Endothelial cell (in vitro differentiated cells): ENCODE results near the gene ABLIM2. TPM values are rescaled to one million over a fixed set of nuclear protein-coding genes. Genes with fewer than 3 reads are reported as not detected.

Experiments
- DNase-seq: peaks from one replicate; pipeline ENCODE4 v3.0.0; 2021; ENCODE audit warnings: low spot score
- H3K27ac Mint-ChIP-seq: one replicate; pipeline ENCODE4 v1.8.0; 2021; ENCODE audit warnings: mixed read lengths, inconsistent platforms; ENCODE audit not compliant: unreplicated experiment
- H3K27me3 Mint-ChIP-seq: one replicate; pipeline ENCODE4 v1.8.0; 2021; ENCODE audit warnings: mild to moderate bottlenecking, moderate library complexity, mixed read lengths, inconsistent platforms; ENCODE audit not compliant: unreplicated experiment
- H3K36me3 Mint-ChIP-seq: one replicate; pipeline ENCODE4 v1.8.0; 2021; ENCODE audit warnings: mild to moderate bottlenecking, low read depth, mixed read lengths, inconsistent platforms; ENCODE audit not compliant: unreplicated experiment
- H3K4me1 Mint-ChIP-seq: one replicate; pipeline ENCODE4 v1.8.0; 2021; ENCODE audit warnings: mild to moderate bottlenecking, mixed read lengths, inconsistent platforms; ENCODE audit not compliant: unreplicated experiment
- H3K4me3 Mint-ChIP-seq: one replicate; pipeline ENCODE4 v1.8.0; 2021; ENCODE audit warnings: mild to moderate bottlenecking, mixed read lengths, inconsistent platforms; ENCODE audit not compliant: unreplicated experiment
- H3K9me3 Mint-ChIP-seq: one replicate; pipeline ENCODE4 v1.8.0; 2021; ENCODE audit warnings: mixed read lengths, inconsistent platforms; ENCODE audit not compliant: unreplicated experiment
- CTCF ChIP-seq: fragments of 200-600 bp; sonication (generic); IDR thresholded peaks from one replicate; pipeline ENCODE4 v1.5.0; 2021; ENCODE audit warnings: antibody characterized with exemption; ENCODE audit not compliant: unreplicated experiment
- total RNA-seq: library from RNA; stranded (reverse); fragmentation: NEBNext Ultra II Directional; extraction: Animal tissue kit (Norgen Biotek cat#: 25700); gene quantifications from one replicate; pipeline ENCODE4 v1.2.1, GENCODE V29; 2021; ENCODE audit not compliant: unreplicated experiment

Gene ABLIM2
- total RNA-seq, 1 donor from 2014 or later, result 0.74 TPM

- no peak overlapping the region for H3K27ac Mint-ChIP-seq
- no peak for DNase-seq
- H3K9me3 Mint-ChIP-seq, result no peaks in the 10 kb centered on the region
- H3K27me3 Mint-ChIP-seq, result peaks cover 8% of the 10 kb centered on the region
- no peak for TF ChIP-seq CTCF
- H3K4me3 Mint-ChIP-seq, result no peak overlapping the region
- no peaks in the 10 kb centered on the region for H3K36me3 Mint-ChIP-seq
- H3K4me1 Mint-ChIP-seq, result peaks cover 11% of the 10 kb centered on the region
These were observed 160.2 kb downstream of the ABLIM2 start for GRCh38 chr4:7998447-7998846.

- Mint-ChIP-seq H3K9me3 (no peaks in the 10 kb centered on the region), H3K36me3 (no peaks in the 10 kb centered on the region), H3K27ac (no peak overlapping the region), H3K27me3 (peaks cover 7% of the 10 kb centered on the region), H3K4me3 (no peak overlapping the region), H3K4me1 (peaks cover 4% of the 10 kb centered on the region)
- DNase-seq, result no peak
- no peak for TF ChIP-seq CTCF
These were observed 162.7 kb downstream of the ABLIM2 start for GRCh38 chr4:7995866-7996265.

- DNase-seq, result no peak
- Mint-ChIP-seq H3K27ac (no peak overlapping the region), H3K27me3 (peaks cover 7% of the 10 kb centered on the region), H3K4me1 (peaks cover 4% of the 10 kb centered on the region), H3K4me3 (no peak overlapping the region), H3K9me3 (no peaks in the 10 kb centered on the region), H3K36me3 (no peaks in the 10 kb centered on the region)
- TF ChIP-seq CTCF, result no peak
These were observed 163.5 kb downstream of the ABLIM2 start for GRCh38 chr4:7995135-7995534.

GRCh38 chr4:7993671-7994070 lies 164.9 kb downstream of the ABLIM2 start:
- no peak for TF ChIP-seq CTCF
- no peak overlapping the region for H3K27ac Mint-ChIP-seq
- H3K27me3 Mint-ChIP-seq, result peaks cover 3% of the 10 kb centered on the region
- H3K4me1 Mint-ChIP-seq, result peaks cover 4% of the 10 kb centered on the region
- H3K36me3 Mint-ChIP-seq, result no peaks in the 10 kb centered on the region
- no peaks in the 10 kb centered on the region for H3K9me3 Mint-ChIP-seq
- DNase-seq, result no peak
- H3K4me3 Mint-ChIP-seq, result no peak overlapping the region

GRCh38 chr4:7992846-7993245 lies 165.8 kb downstream of the ABLIM2 start:
- TF ChIP-seq CTCF, result no peak
- peaks cover 4% of the 10 kb centered on the region for H3K4me1 Mint-ChIP-seq
- H3K27me3 Mint-ChIP-seq, result peaks cover 3% of the 10 kb centered on the region
- H3K9me3 Mint-ChIP-seq, result no peaks in the 10 kb centered on the region
- H3K4me3 Mint-ChIP-seq, result no peak overlapping the region
- DNase-seq, result no peak
- H3K27ac Mint-ChIP-seq, result no peak overlapping the region
- no peaks in the 10 kb centered on the region for H3K36me3 Mint-ChIP-seq
